Thyroid gland (tissue), 4 donors: ENCODE measurements around the gene SUSD2.

Experiments used
- CTCF ChIP-seq, 6 experiments: fragments of 200-600 bp in 3 of 6; fragments of 450-650 bp in 3 of 6; sonication (generic) in 3 of 6; IDR thresholded peaks; one replicate each; pipeline ENCODE4 v1.5.1; 2016 to 2019; ENCODE audit warnings: antibody characterized with exemption in 6 of 6, mild to moderate bottlenecking in 2 of 6, inconsistent platforms in 1 of 6, moderate library complexity in 1 of 6
- POLR2A ChIP-seq, 2 donors: fragments of 450-650 bp; IDR thresholded peaks; one replicate each; pipeline ENCODE4 v1.6.1; 2017; ENCODE audit warnings: antibody characterized with exemption in 2 of 2, mild to moderate bottlenecking in 2 of 2, moderate library complexity in 1 of 2

- TF ChIP-seq CTCF (IDR thresholded peaks at IDR 0.05) (no peak), POLR2A (IDR thresholded peaks at IDR 0.05) (no peak)
Measured at GRCh38 chr22:24164940-24165339, 16.3 kb upstream of the SUSD2 start.
